Loucy (cell line): ENCODE measurements around the gene CTNNA2.

ENCODE experiments used
- H2AFZ ChIP-seq: fragments of 200-600 bp; sonication (generic); 2 replicates; pipeline ENCODE4 v1.6.0; 2016; ENCODE audit warnings: antibody characterized with exemption, mild to moderate bottlenecking, low read length, moderate library complexity
- H3F3A ChIP-seq: fragments of 200-600 bp; 2 replicates; pipeline ENCODE4 v1.6.0; 2016; ENCODE audit warnings: antibody characterized with exemption, low read depth, mild to moderate bottlenecking
- H3K27me3 ChIP-seq: fragments of 200-600 bp; sonication (generic); 2 replicates; pipeline ENCODE4 v1.6.1; 2014; ENCODE audit warnings: low read length, mild to moderate bottlenecking; ENCODE audit not compliant: insufficient read depth, poor library complexity, severe bottlenecking
- H3K36me3 ChIP-seq: fragments of 200-600 bp; sonication (generic); 2 replicates; pipeline ENCODE4 v1.6.1; 2016; ENCODE audit warnings: low read length; ENCODE audit not compliant: insufficient read depth
- H3K4me1 ChIP-seq: fragments of 200-600 bp; sonication (generic); 2 replicates; pipeline ENCODE4 v1.5.1; 2014; ENCODE audit warnings: low read length, mild to moderate bottlenecking; ENCODE audit not compliant: insufficient read depth, poor library complexity, severe bottlenecking
- H3K4me2 ChIP-seq: fragments of 200-600 bp; sonication (generic); 2 replicates; pipeline ENCODE4 v1.6.0; 2014; ENCODE audit warnings: antibody characterized with exemption, low read length, low read depth, mild to moderate bottlenecking; ENCODE audit not compliant: poor library complexity, severe bottlenecking
- H3K4me3 ChIP-seq: fragments of 200-600 bp; sonication (generic); 2 replicates; pipeline ENCODE4 v1.5.1; 2014; ENCODE audit warnings: low read length, mild to moderate bottlenecking, mixed read lengths; ENCODE audit not compliant: poor library complexity, severe bottlenecking
- H3K79me2 ChIP-seq: fragments of 200-600 bp; sonication (generic); 2 replicates; pipeline ENCODE4 v1.6.1; 2014; ENCODE audit warnings: low read length; ENCODE audit not compliant: insufficient read depth
- H3K9ac ChIP-seq: fragments of 200-600 bp; sonication (generic); 2 replicates; pipeline ENCODE4 v1.6.0; 2014; ENCODE audit warnings: mild to moderate bottlenecking, low read depth, low read length, moderate library complexity; ENCODE audit not compliant: poor library complexity, severe bottlenecking
- H3K9me2 ChIP-seq: fragments of 200-600 bp; sonication (generic); replicated peaks from 2 replicates; pipeline ENCODE4 v1.6.1; 2016; ENCODE audit warnings: low read depth, low read length, mixed read lengths
- H3K9me3 ChIP-seq: fragments of 200-600 bp; sonication (generic); 2 replicates; pipeline ENCODE4 v1.6.1; 2014; ENCODE audit warnings: mild to moderate bottlenecking, antibody characterized with exemption, low read length, low read depth; ENCODE audit not compliant: insufficient read depth
- H4K20me1 ChIP-seq: fragments of 200-600 bp; sonication (generic); 2 replicates; pipeline ENCODE4 v1.6.0; 2014; ENCODE audit warnings: antibody characterized with exemption, low read length, mild to moderate bottlenecking; ENCODE audit not compliant: insufficient read depth, poor library complexity, severe bottlenecking
- EZH2phosphoT487 ChIP-seq: fragments of 200-600 bp; IDR thresholded peaks from 2 replicates; pipeline ENCODE4 v1.6.1; 2018; ENCODE audit warnings: antibody characterized with exemption, mild to moderate bottlenecking, moderate library complexity, borderline replicate concordance
- TF ChIP-seq, protein P1 (sequence below): fragments of 200-600 bp; sonication (generic); conservative IDR thresholded peaks from 2 replicates; pipeline ENCODE4 v1.5.1; 2014; ENCODE audit warnings: mild to moderate bottlenecking, antibody characterized with exemption, low read length

CTNNA2 gene

GRCh38 chr2:79547568-79547967 is 34.7 kb downstream of the CTNNA2 start:
- H3K27me3 ChIP-seq, result no peaks in the 10 kb centered on the region
- H3K79me2 ChIP-seq, result no peaks in the 10 kb centered on the region
- H3F3A ChIP-seq, result no peaks in the 10 kb centered on the region
- H3K36me3 ChIP-seq, result no peaks in the 10 kb centered on the region
- no peaks in the 10 kb centered on the region for H3K4me1 ChIP-seq
- no peak overlapping the region for H2AFZ ChIP-seq
- H3K9me2 ChIP-seq, result no peaks in the 10 kb centered on the region
- H4K20me1 ChIP-seq, result no peaks in the 10 kb centered on the region
- H3K4me3 ChIP-seq, result no peak overlapping the region
- no peak overlapping the region for H3K9ac ChIP-seq
- H3K9me3 ChIP-seq, result peaks cover 11% of the 10 kb centered on the region; the same call in 1 of the 2 replicates
- TF ChIP-seq EZH2phosphoT487, result no peak
- TF ChIP-seq, protein P1, sequence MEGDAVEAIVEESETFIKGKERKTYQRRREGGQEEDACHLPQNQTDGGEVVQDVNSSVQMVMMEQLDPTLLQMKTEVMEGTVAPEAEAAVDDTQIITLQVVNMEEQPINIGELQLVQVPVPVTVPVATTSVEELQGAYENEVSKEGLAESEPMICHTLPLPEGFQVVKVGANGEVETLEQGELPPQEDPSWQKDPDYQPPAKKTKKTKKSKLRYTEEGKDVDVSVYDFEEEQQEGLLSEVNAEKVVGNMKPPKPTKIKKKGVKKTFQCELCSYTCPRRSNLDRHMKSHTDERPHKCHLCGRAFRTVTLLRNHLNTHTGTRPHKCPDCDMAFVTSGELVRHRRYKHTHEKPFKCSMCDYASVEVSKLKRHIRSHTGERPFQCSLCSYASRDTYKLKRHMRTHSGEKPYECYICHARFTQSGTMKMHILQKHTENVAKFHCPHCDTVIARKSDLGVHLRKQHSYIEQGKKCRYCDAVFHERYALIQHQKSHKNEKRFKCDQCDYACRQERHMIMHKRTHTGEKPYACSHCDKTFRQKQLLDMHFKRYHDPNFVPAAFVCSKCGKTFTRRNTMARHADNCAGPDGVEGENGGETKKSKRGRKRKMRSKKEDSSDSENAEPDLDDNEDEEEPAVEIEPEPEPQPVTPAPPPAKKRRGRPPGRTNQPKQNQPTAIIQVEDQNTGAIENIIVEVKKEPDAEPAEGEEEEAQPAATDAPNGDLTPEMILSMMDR, result no peak
- H3K4me2 ChIP-seq, result no peak overlapping the region

GRCh38 chr2:79552653-79553052 is 39.8 kb downstream of the CTNNA2 start:
- Histone ChIP-seq H4K20me1 (no peaks in the 10 kb centered on the region), H3K9ac (no peak overlapping the region), H3F3A (no peaks in the 10 kb centered on the region), H3K9me2 (no peaks in the 10 kb centered on the region), H3K79me2 (no peaks in the 10 kb centered on the region), H3K4me3 (no peak overlapping the region), H3K4me2 (no peak overlapping the region), H3K4me1 (no peaks in the 10 kb centered on the region), H3K27me3 (no peaks in the 10 kb centered on the region), H2AFZ (no peak overlapping the region), H3K9me3 (peaks cover 4% of the 10 kb centered on the region; the same call in 1 of the 2 replicates), H3K36me3 (no peaks in the 10 kb centered on the region)
- TF ChIP-seq EZH2phosphoT487, result no peak
- TF ChIP-seq, protein P1, result no peak

DNA sequence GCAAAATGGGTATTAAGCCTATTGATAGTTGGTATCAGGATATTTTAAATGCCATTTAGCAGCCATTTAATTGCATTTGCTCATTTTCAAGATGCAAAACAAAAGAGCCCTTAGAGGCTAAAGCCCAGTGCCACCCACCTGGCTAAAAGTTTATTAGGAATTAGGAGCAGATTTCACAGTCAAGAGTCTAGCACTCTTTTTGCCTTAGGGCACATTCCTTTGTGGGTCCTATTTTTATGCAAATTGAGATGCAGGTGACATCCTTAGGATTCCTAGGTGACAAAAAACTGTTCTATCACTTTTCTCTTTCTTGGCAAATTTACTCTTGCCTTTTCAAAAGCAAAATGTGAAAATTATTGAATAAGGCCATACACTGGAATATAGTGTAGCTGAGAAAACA is 42.0 kb downstream of the CTNNA2 start:
- Histone ChIP-seq H3K79me2 (no peaks in the 10 kb centered on the region), H3K27me3 (no peaks in the 10 kb centered on the region), H3K36me3 (no peaks in the 10 kb centered on the region), H3K4me3 (no peak overlapping the region), H3K4me1 (no peaks in the 10 kb centered on the region), H3K9me3 (0 out of 2 replicates have a peak, but pooled peaks cover 3% of the 10 kb centered on the region), H2AFZ (no peak overlapping the region), H3K9me2 (no peaks in the 10 kb centered on the region), H3K4me2 (no peak overlapping the region), H3K9ac (no peak overlapping the region), H4K20me1 (no peaks in the 10 kb centered on the region), H3F3A (no peaks in the 10 kb centered on the region)
- no peak for TF ChIP-seq EZH2phosphoT487
- TF ChIP-seq, protein P1, result no peak
